ENCODE data around the gene PDE7B.

DNA sequence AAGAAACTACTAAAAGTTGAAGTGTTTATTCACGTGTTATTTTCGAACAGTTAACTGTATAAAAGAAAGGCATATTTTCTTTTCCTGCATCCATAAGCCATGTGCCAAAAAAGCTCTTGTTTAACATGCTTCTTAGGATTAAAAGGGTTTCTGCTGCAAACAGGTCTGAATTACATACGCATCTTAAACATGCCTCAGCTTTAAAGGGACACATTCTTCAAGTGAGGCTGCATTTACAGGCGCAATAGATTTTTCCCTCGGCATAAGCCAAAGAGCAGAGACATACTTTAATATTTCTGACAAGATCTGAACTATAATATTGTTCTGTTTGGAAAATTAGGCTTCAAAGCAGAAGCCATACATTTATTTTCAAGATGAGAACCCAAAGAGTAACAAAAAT is 39.4 kb downstream of the PDE7B start:
- TF ChIP-seq, protein P1, sequence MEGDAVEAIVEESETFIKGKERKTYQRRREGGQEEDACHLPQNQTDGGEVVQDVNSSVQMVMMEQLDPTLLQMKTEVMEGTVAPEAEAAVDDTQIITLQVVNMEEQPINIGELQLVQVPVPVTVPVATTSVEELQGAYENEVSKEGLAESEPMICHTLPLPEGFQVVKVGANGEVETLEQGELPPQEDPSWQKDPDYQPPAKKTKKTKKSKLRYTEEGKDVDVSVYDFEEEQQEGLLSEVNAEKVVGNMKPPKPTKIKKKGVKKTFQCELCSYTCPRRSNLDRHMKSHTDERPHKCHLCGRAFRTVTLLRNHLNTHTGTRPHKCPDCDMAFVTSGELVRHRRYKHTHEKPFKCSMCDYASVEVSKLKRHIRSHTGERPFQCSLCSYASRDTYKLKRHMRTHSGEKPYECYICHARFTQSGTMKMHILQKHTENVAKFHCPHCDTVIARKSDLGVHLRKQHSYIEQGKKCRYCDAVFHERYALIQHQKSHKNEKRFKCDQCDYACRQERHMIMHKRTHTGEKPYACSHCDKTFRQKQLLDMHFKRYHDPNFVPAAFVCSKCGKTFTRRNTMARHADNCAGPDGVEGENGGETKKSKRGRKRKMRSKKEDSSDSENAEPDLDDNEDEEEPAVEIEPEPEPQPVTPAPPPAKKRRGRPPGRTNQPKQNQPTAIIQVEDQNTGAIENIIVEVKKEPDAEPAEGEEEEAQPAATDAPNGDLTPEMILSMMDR (conservative IDR thresholded peaks at IDR 0.05; ENCODE audit: low read depth, low read length) = no peak
- no peak for TF ChIP-seq EZH2 (IDR thresholded peaks at IDR 0.05; ENCODE audit: borderline replicate concordance, low read depth, low read length, poor library complexity, severe bottlenecking)

All from A673 (cell line).